MM.1S (cell line): ENCODE measurements around the gene CELF4.

Experiments used
- CTCF ChIP-seq: fragments of 300-600 bp; sonication (generic); IDR thresholded peaks from 2 replicates; pipeline ENCODE4 v1.5.1; 2016; ENCODE audit warnings: antibody characterized with exemption, low read length, mixed read lengths
- EZH2 ChIP-seq: fragments of 300-600 bp; sonication (generic); optimal IDR thresholded peaks from 2 replicates; pipeline ENCODE3; 2017; ENCODE audit warnings: low read depth, mild to moderate bottlenecking, antibody characterized with exemption, low read length, mixed read lengths

GRCh38 chr18:37489011-37489410 is 76.6 kb downstream of the CELF4 start:
- no peak for TF ChIP-seq CTCF
- TF ChIP-seq EZH2, result no peak
